ENCODE data around the gene SH2D4B. TPM values are rescaled to one million over a fixed set of nuclear protein-coding genes. Genes with fewer than 3 reads are reported as not detected.
A peak's percentile ranks its signal among the peaks of the same experiment; 100 is the strongest.

Gene SH2D4B
- total RNA-seq, 4 donors from 2014 or later, result 0.26 to 0.42 TPM; not detected in 2

- WGBS, result 68% methylated on average over 8 of the region's 8 CpGs
- H3K27ac ChIP-seq (replicated peaks in 1 of 4), result peak overlapping the region; percentile 74 to 80 (median 78)
- TF ChIP-seq POLR2AphosphoS5 (IDR thresholded peaks at IDR 0.05) (no peak), CTCF (IDR thresholded peaks at IDR 0.05) (no peak), POLR2A (IDR thresholded peaks at IDR 0.05; ENCODE audit: low read depth) (no peak), EP300 (IDR thresholded peaks at IDR 0.05) (no peak)
- no peaks in the 10 kb centered on the region for H3K27me3 ChIP-seq
- H3K9me3 ChIP-seq, result no peaks in the 10 kb centered on the region
- DNase-seq (ENCODE audit: extremely low spot score), result no peak
- peaks cover 85 to 100% (median 94%) of the 10 kb centered on the region in 4 donors for H3K4me1 ChIP-seq
- H3K4me3 ChIP-seq, result no peak overlapping the region
- intact Hi-C loops (cut with DNase I), result loop anchor here (2.0 kb wide), 1 partner anchor 43 kb away; the partner anchor contains the start of gene TSPAN14
- peaks cover 0 to 7% (median 0%) of the 10 kb centered on the region in 4 donors for H3K36me3 ChIP-seq
Observed at GRCh38 chr10:80498078-80498832, 39.4 kb upstream of the SH2D4B start.

- Histone ChIP-seq H3K4me3 (no peak overlapping the region), H3K9me3 (no peaks in the 10 kb centered on the region), H3K36me3 (peaks cover 0 to 5% (median 0%) of the 10 kb centered on the region in 4 donors), H3K27ac (replicated peaks in 1 of 4) (peak overlapping the region; percentile 74 to 80 (median 78)), H3K4me1 (peaks cover 85 to 100% (median 94%) of the 10 kb centered on the region in 4 donors), H3K27me3 (no peaks in the 10 kb centered on the region)
- TF ChIP-seq EP300 (IDR thresholded peaks at IDR 0.05) (no peak), POLR2AphosphoS5 (IDR thresholded peaks at IDR 0.05) (peak; percentile 81 to 82)
- 41% methylated on average over 14 of the region's 14 CpGs for WGBS
- intact Hi-C loops (cut with DNase I), result loop anchor here (2.0 kb wide), 1 partner anchor 44 kb away; the partner anchor contains the start of gene TSPAN14
- DNase-seq (ENCODE audit: extremely low spot score), result peak; percentile 97
Observed at GRCh38 chr10:80498833-80499741, 38.6 kb upstream of the SH2D4B start.

- TF ChIP-seq EP300 (IDR thresholded peaks at IDR 0.05), result no peak
- TF ChIP-seq POLR2AphosphoS5 (IDR thresholded peaks at IDR 0.05), result no peak
- no peak for TF ChIP-seq POLR2A (IDR thresholded peaks at IDR 0.05; ENCODE audit: low read depth)
- TF ChIP-seq CTCF (IDR thresholded peaks at IDR 0.05), result peak in 1 of 3 experiments; percentile 5
- H3K9me3 ChIP-seq, result no peaks in the 10 kb centered on the region
- 86% methylated on average over 11 of the region's 14 CpGs for WGBS
- no peaks in the 10 kb centered on the region for H3K27me3 ChIP-seq
- no peaks in the 10 kb centered on the region for H3K36me3 ChIP-seq
- no peak overlapping the region for H3K4me3 ChIP-seq
- DNase-seq (ENCODE audit: extremely low spot score), result no peak
- H3K27ac ChIP-seq (replicated peaks in 1 of 4), result peak overlapping the region; percentile 50 to 78 (median 70)
- intact Hi-C loops (cut with DNase I), result no loop called here
- H3K4me1 ChIP-seq, result peaks cover 86 to 100% (median 95%) of the 10 kb centered on the region in 4 donors
Observed at GRCh38 chr10:80500572-80501380, 36.9 kb upstream of the SH2D4B start.

GRCh38 chr10:80501381-80501912 lies 36.3 kb upstream of the SH2D4B start:
- Histone ChIP-seq H3K27me3 (no peaks in the 10 kb centered on the region), H3K36me3 (no peaks in the 10 kb centered on the region), H3K9me3 (no peaks in the 10 kb centered on the region), H3K4me3 (no peak overlapping the region), H3K4me1 (peaks cover 93 to 100% (median 95%) of the 10 kb centered on the region in 4 donors), H3K27ac (replicated peaks in 1 of 4) (peak overlapping the region; percentile 16 to 65 (median 50))
- DNase-seq (ENCODE audit: extremely low spot score), result no peak
- intact Hi-C loops (cut with DNase I), result no loop called here
- TF ChIP-seq POLR2AphosphoS5 (IDR thresholded peaks at IDR 0.05) (no peak), EP300 (IDR thresholded peaks at IDR 0.05) (no peak), CTCF (IDR thresholded peaks at IDR 0.05) (no peak), POLR2A (IDR thresholded peaks at IDR 0.05; ENCODE audit: low read depth) (no peak)
- 88% methylated on average over 2 of the region's 3 CpGs for WGBS
